Measurements from ENCODE around the gene PRSS22. TPM values are rescaled to one million over a fixed set of nuclear protein-coding genes. Genes with fewer than 3 reads are reported as not detected.

The PRSS22 gene
- total RNA-seq, 3 donors from 2014 or later: 1.6 to 29.0 (median 1.9) TPM

DNA sequence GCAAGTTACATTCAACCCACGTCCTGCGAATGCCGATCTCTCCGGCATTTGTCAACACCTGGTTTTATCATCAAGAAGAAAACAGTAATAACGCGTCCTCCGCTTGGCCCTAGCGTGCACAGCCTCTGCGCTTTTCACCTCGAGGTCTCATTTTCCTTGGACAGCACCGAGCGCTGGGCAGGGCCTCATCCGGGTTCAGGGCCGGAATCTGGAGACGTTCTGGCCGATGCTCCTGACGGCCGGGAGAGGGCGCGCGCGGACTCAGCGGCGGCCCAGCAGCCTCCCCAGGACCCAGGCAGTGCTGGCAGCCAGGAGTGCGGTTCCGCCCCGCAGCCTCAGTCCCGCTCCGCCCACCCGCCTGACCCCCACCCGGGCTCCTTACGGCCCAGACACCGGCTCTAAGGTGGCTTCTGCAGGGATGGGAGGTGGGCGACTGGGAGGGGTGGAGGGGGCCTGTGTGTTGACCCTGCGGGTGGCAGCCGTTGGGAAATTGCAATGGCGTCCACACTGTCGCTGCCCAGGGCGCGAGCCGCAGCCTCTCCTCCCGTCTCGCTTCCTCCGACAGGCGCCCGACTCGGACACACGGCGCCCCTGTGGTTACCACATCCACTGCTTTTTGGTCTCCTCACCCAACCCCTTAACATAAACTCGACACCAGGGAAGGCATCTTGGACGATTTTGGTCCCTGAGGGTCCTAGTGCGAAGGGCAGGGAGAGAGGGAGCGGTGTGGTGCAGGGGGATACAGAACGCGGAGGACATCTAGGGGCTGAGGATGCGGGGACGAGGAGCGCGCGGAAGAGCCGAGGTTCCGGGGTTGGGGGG lies 46.3 kb upstream of the PRSS22 start:
- no peaks in the 10 kb centered on the region for H3K9me3 ChIP-seq
- H3K4me1 ChIP-seq (ENCODE audit: low read depth): peaks cover 8% of the 10 kb centered on the region
- TF ChIP-seq, protein P1, sequence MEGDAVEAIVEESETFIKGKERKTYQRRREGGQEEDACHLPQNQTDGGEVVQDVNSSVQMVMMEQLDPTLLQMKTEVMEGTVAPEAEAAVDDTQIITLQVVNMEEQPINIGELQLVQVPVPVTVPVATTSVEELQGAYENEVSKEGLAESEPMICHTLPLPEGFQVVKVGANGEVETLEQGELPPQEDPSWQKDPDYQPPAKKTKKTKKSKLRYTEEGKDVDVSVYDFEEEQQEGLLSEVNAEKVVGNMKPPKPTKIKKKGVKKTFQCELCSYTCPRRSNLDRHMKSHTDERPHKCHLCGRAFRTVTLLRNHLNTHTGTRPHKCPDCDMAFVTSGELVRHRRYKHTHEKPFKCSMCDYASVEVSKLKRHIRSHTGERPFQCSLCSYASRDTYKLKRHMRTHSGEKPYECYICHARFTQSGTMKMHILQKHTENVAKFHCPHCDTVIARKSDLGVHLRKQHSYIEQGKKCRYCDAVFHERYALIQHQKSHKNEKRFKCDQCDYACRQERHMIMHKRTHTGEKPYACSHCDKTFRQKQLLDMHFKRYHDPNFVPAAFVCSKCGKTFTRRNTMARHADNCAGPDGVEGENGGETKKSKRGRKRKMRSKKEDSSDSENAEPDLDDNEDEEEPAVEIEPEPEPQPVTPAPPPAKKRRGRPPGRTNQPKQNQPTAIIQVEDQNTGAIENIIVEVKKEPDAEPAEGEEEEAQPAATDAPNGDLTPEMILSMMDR (IDR thresholded peaks at IDR 0.05): peak; percentile 99
- DNase-seq (peak; percentile 86 to 91 (median 89)), ATAC-seq (peak; percentile 72)
- H3K4me3 ChIP-seq: peak overlapping the region; percentile 74
- intact Hi-C loops (cut with DNase I, micrococcal nuclease): no loop called here
- no peaks in the 10 kb centered on the region for H3K36me3 ChIP-seq (ENCODE audit: low read depth)

- DNase-seq (no peak), ATAC-seq (no peak)
- TF ChIP-seq, protein P1 (IDR thresholded peaks at IDR 0.05): no peak
- no peaks in the 10 kb centered on the region for H3K9me3 ChIP-seq
- peaks cover 8% of the 10 kb centered on the region for H3K4me1 ChIP-seq (ENCODE audit: low read depth)
- H3K4me3 ChIP-seq: no peak overlapping the region
- intact Hi-C loops (cut with DNase I, micrococcal nuclease): no loop called here
- no peaks in the 10 kb centered on the region for H3K36me3 ChIP-seq (ENCODE audit: low read depth)
Measured at GRCh38 chr16:2902337-2903130, 44.6 kb upstream of the PRSS22 start.

GRCh38 chr16:2900526-2901075 lies 42.6 kb upstream of the PRSS22 start:
- Histone ChIP-seq H3K4me3 (no peak overlapping the region), H3K4me1 (ENCODE audit: low read depth) (peaks cover 3% of the 10 kb centered on the region), H3K9me3 (no peaks in the 10 kb centered on the region), H3K36me3 (ENCODE audit: low read depth) (no peaks in the 10 kb centered on the region)
- ATAC-seq (no peak), DNase-seq (no peak)
- TF ChIP-seq, protein P1 (IDR thresholded peaks at IDR 0.05): no peak
- intact Hi-C loops (cut with DNase I, micrococcal nuclease): no loop called here

GRCh38 chr16:2899564-2900072 lies 41.6 kb upstream of the PRSS22 start:
- H3K9me3 ChIP-seq: no peaks in the 10 kb centered on the region
- no peak overlapping the region for H3K4me3 ChIP-seq
- H3K36me3 ChIP-seq (ENCODE audit: low read depth): no peaks in the 10 kb centered on the region
- intact Hi-C loops (cut with DNase I, micrococcal nuclease): no loop called here
- DNase-seq (no peak), ATAC-seq (no peak)
- TF ChIP-seq, protein P1 (IDR thresholded peaks at IDR 0.05): no peak
- peaks cover 3% of the 10 kb centered on the region for H3K4me1 ChIP-seq (ENCODE audit: low read depth)

DNA sequence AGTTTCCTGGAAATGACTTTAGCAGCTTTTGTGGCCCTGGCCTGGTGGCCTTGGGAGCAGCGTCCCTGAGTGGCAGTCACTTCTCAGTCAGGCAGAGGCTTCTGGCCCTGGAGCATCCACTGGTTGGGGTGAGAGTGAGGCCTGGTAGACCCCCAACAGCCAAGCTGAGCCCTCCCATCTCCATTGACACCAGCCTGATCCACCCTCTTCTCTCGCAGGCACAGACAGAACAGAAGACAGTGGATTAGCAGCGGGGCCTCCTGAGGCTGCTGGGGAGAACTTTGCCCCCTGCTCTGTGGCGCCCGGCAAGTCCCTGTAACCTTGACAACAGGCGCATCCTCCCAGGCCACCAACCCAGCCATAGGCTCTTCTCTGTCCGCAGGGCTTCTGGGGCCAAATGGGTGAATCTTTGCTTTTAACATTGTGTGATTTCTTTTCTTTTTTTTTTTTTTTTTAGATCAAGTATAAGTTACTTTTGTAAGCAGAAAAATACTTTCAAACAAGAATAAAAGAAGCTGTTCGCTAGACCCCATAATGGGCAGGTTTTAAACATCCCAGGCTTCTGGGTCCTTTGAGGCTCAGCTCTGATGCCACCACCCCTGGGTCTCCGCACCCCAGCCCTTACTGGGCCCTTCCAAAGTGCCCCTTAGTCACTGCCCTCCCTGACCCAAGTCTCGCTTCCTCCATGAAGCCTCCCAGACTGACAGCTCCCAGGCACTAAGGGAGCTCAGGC lies 41.0 kb upstream of the PRSS22 start:
- TF ChIP-seq, protein P1 (IDR thresholded peaks at IDR 0.05): no peak
- Histone ChIP-seq H3K4me3 (no peak overlapping the region), H3K9me3 (no peaks in the 10 kb centered on the region), H3K36me3 (ENCODE audit: low read depth) (no peaks in the 10 kb centered on the region), H3K4me1 (ENCODE audit: low read depth) (peaks cover 3% of the 10 kb centered on the region)
- intact Hi-C loops (cut with DNase I, micrococcal nuclease): no loop called here
- DNase-seq (no peak), ATAC-seq (no peak)

Measured in mucosa of descending colon (tissue), 3 donors.